Measurements from ENCODE around the gene AGXT.

AGXT gene

GRCh38 chr2:240912878-240913809 is 44.5 kb downstream of the AGXT start:
- DNase-seq (ENCODE audit: low spot score): no peak
- Mint-ChIP-seq H3K4me3 (no peak overlapping the region), H3K36me3 (ENCODE audit: low read depth) (no peaks in the 10 kb centered on the region), H3K27me3 (ENCODE audit: low read depth) (peaks cover 7% of the 10 kb centered on the region), H3K4me1 (ENCODE audit: low read depth) (no peaks in the 10 kb centered on the region), H3K27ac (no peak overlapping the region), H3K9me3 (no peaks in the 10 kb centered on the region)

- no peak overlapping the region for H3K4me3 Mint-ChIP-seq
- no peaks in the 10 kb centered on the region for H3K9me3 Mint-ChIP-seq
- peaks cover 7% of the 10 kb centered on the region for H3K27me3 Mint-ChIP-seq (ENCODE audit: low read depth)
- no peaks in the 10 kb centered on the region for H3K36me3 Mint-ChIP-seq (ENCODE audit: low read depth)
- H3K27ac Mint-ChIP-seq: no peak overlapping the region
- peak; percentile 12 for DNase-seq (ENCODE audit: low spot score)
- H3K4me1 Mint-ChIP-seq (ENCODE audit: low read depth): no peaks in the 10 kb centered on the region
These were observed 45.4 kb downstream of the AGXT start for GRCh38 chr2:240913810-240914644.

GRCh38 chr2:240914645-240915525 is 46.3 kb downstream of the AGXT start:
- no peaks in the 10 kb centered on the region for H3K4me1 Mint-ChIP-seq (ENCODE audit: low read depth)
- peaks cover 7% of the 10 kb centered on the region for H3K27me3 Mint-ChIP-seq (ENCODE audit: low read depth)
- no peaks in the 10 kb centered on the region for H3K36me3 Mint-ChIP-seq (ENCODE audit: low read depth)
- H3K27ac Mint-ChIP-seq: no peak overlapping the region
- no peak for DNase-seq (ENCODE audit: low spot score)
- H3K4me3 Mint-ChIP-seq: no peak overlapping the region
- no peaks in the 10 kb centered on the region for H3K9me3 Mint-ChIP-seq

GRCh38 chr2:240915526-240916341 is 47.1 kb downstream of the AGXT start:
- Mint-ChIP-seq H3K4me1 (ENCODE audit: low read depth) (no peaks in the 10 kb centered on the region), H3K36me3 (ENCODE audit: low read depth) (no peaks in the 10 kb centered on the region), H3K9me3 (no peaks in the 10 kb centered on the region), H3K4me3 (no peak overlapping the region), H3K27ac (no peak overlapping the region), H3K27me3 (ENCODE audit: low read depth) (peaks cover 7% of the 10 kb centered on the region)
- no peak for DNase-seq (ENCODE audit: low spot score)

GRCh38 chr2:240916571-240917008 is 48.0 kb downstream of the AGXT start:
- Mint-ChIP-seq H3K36me3 (ENCODE audit: low read depth) (no peaks in the 10 kb centered on the region), H3K4me1 (ENCODE audit: low read depth) (no peaks in the 10 kb centered on the region), H3K4me3 (no peak overlapping the region), H3K27me3 (ENCODE audit: low read depth) (peaks cover 7% of the 10 kb centered on the region), H3K9me3 (no peaks in the 10 kb centered on the region), H3K27ac (no peak overlapping the region)
- DNase-seq (ENCODE audit: low spot score): no peak

GRCh38 chr2:240917009-240917683 is 48.5 kb downstream of the AGXT start:
- Mint-ChIP-seq H3K27ac (no peak overlapping the region), H3K4me1 (ENCODE audit: low read depth) (no peaks in the 10 kb centered on the region), H3K9me3 (no peaks in the 10 kb centered on the region), H3K4me3 (no peak overlapping the region), H3K36me3 (ENCODE audit: low read depth) (no peaks in the 10 kb centered on the region), H3K27me3 (ENCODE audit: low read depth) (peaks cover 7% of the 10 kb centered on the region)
- DNase-seq (ENCODE audit: low spot score): no peak

- Mint-ChIP-seq H3K4me1 (ENCODE audit: low read depth) (no peaks in the 10 kb centered on the region), H3K9me3 (no peaks in the 10 kb centered on the region), H3K27me3 (ENCODE audit: low read depth) (peaks cover 7% of the 10 kb centered on the region), H3K4me3 (no peak overlapping the region), H3K27ac (no peak overlapping the region), H3K36me3 (ENCODE audit: low read depth) (no peaks in the 10 kb centered on the region)
- no peak for DNase-seq (ENCODE audit: low spot score)
These were observed 49.1 kb downstream of the AGXT start for GRCh38 chr2:240917684-240918257.

- H3K36me3 Mint-ChIP-seq (ENCODE audit: low read depth): no peaks in the 10 kb centered on the region
- no peaks in the 10 kb centered on the region for H3K9me3 Mint-ChIP-seq
- peaks cover 7% of the 10 kb centered on the region for H3K27me3 Mint-ChIP-seq (ENCODE audit: low read depth)
- no peak overlapping the region for H3K27ac Mint-ChIP-seq
- DNase-seq (ENCODE audit: low spot score): no peak
- no peak overlapping the region for H3K4me3 Mint-ChIP-seq
- no peaks in the 10 kb centered on the region for H3K4me1 Mint-ChIP-seq (ENCODE audit: low read depth)
These were observed 49.9 kb downstream of the AGXT start for GRCh38 chr2:240918258-240919091.

GRCh38 chr2:240919161-240919781 is 50.6 kb downstream of the AGXT start:
- no peaks in the 10 kb centered on the region for H3K36me3 Mint-ChIP-seq (ENCODE audit: low read depth)
- DNase-seq (ENCODE audit: low spot score): no peak
- peaks cover 7% of the 10 kb centered on the region for H3K27me3 Mint-ChIP-seq (ENCODE audit: low read depth)
- no peak overlapping the region for H3K27ac Mint-ChIP-seq
- no peak overlapping the region for H3K4me3 Mint-ChIP-seq
- H3K9me3 Mint-ChIP-seq: no peaks in the 10 kb centered on the region
- no peaks in the 10 kb centered on the region for H3K4me1 Mint-ChIP-seq (ENCODE audit: low read depth)

GRCh38 chr2:240919786-240920782 is 51.5 kb downstream of the AGXT start:
- H3K27me3 Mint-ChIP-seq (ENCODE audit: low read depth): peaks cover 5% of the 10 kb centered on the region
- no peaks in the 10 kb centered on the region for H3K36me3 Mint-ChIP-seq (ENCODE audit: low read depth)
- H3K4me3 Mint-ChIP-seq: no peak overlapping the region
- no peak overlapping the region for H3K27ac Mint-ChIP-seq
- H3K4me1 Mint-ChIP-seq (ENCODE audit: low read depth): no peaks in the 10 kb centered on the region
- H3K9me3 Mint-ChIP-seq: no peaks in the 10 kb centered on the region
- DNase-seq (ENCODE audit: low spot score): no peak

Data from T-helper 2 cell treated with Interferon-gamma antibody and Interleukin-4, amounts not matched to agents 5 μg/mL and 100 μg/mL, for 36 hours (primary cell).